ENCODE data around the gene EVI5L.

Gene EVI5L

GRCh38 chr19:7912697-7913564, 82.9 kb downstream of the EVI5L start:
- no peak for DNase-seq (ENCODE audit: low read depth in 3 of 3)

DNA sequence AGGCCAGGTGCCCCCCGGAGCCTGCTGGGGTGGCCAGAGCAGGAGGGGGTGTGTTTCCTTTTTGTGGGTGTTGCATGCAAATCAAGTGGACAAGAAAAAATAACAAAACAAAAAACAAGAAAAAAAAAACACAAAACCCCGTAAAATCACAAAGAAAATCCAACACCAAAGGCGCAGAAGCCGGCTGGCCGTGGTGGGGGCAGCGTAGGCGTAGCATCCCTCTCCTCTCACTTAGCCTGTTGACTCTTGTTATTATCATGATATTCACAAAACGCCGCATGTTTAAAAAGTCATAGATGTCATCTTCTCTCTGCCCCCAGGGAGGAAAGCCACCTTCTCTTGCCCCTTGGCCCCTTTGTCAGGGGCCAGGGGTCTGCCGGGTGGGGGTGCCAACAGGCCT, 83.6 kb downstream of the EVI5L start:
- DNase-seq (ENCODE audit: low read depth in 3 of 3): no peak

- DNase-seq (ENCODE audit: low read depth in 3 of 3): no peak
Measured at GRCh38 chr19:7914099-7914498, 84.1 kb downstream of the EVI5L start.

Data from stimulated activated CD4-positive, alpha-beta T cell treated with anti-CD3 and anti-CD28 coated beads, TNF-alpha, amount 100 ng/mL, for 4 hours (primary cell).